Astrocyte (in vitro differentiated cells and primary cell): ENCODE results near the gene ACAN.

Source experiments
- EZH2 ChIP-seq: IDR thresholded peaks from 2 replicates; pipeline ENCODE4 v1.6.1; 2012; ENCODE audit warnings: mild to moderate bottlenecking, low read length, inconsistent platforms; ENCODE audit not compliant: insufficient read depth
- TF ChIP-seq, protein P1 (sequence below): IDR thresholded peaks from 2 replicates; pipeline ENCODE4 v1.5.1; 2011; ENCODE audit warnings: low read depth, mild to moderate bottlenecking, inconsistent platforms, low read length, moderate library complexity; ENCODE audit not compliant: insufficient read depth

DNA sequence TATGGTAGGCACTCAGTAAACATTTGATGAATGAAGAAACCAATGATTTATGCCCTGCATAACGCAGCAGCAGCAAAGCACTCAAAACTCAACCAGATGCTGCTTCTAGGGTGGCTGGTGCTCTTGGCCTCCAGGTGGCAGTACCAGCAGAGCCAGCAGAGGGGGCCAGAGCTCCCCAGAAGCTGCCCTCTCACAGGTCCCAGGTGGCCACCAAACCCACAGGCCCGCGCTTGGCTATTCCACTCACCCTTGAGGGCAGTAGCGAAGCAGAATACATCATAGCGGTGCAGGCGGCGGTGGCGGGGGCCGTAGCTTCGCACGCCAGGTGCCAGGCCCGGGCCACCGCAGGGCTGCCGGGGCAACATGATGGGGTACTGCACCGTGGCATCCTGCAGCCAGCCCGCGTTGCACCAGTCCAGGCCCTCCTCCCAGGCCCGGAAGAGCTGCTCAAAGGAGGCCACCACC is 75.5 kb downstream of the ACAN start:
- TF ChIP-seq, protein P1, sequence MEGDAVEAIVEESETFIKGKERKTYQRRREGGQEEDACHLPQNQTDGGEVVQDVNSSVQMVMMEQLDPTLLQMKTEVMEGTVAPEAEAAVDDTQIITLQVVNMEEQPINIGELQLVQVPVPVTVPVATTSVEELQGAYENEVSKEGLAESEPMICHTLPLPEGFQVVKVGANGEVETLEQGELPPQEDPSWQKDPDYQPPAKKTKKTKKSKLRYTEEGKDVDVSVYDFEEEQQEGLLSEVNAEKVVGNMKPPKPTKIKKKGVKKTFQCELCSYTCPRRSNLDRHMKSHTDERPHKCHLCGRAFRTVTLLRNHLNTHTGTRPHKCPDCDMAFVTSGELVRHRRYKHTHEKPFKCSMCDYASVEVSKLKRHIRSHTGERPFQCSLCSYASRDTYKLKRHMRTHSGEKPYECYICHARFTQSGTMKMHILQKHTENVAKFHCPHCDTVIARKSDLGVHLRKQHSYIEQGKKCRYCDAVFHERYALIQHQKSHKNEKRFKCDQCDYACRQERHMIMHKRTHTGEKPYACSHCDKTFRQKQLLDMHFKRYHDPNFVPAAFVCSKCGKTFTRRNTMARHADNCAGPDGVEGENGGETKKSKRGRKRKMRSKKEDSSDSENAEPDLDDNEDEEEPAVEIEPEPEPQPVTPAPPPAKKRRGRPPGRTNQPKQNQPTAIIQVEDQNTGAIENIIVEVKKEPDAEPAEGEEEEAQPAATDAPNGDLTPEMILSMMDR, result peak; percentile 53
- no peak for TF ChIP-seq EZH2
